Ascending aorta (tissue), 2 donors: ENCODE measurements around the gene UQCRH. TPM values are rescaled to one million over a fixed set of nuclear protein-coding genes. Genes with fewer than 3 reads are reported as not detected.

ENCODE experiments used
- DNase-seq, 2 donors: peaks; one replicate each; pipeline ENCODE4 v3.0.0-alpha.2; 2019; ENCODE audit warnings: low spot score in 2 of 2
- H3K27ac ChIP-seq, 2 donors: fragments of 200-600 bp; sonication (generic); one replicate each; pipeline ENCODE4 v1.5.1; 2016 to 2017; ENCODE audit warnings: mild to moderate bottlenecking in 1 of 2
- H3K27me3 ChIP-seq: fragments of 200-600 bp; sonication (generic); one replicate; pipeline ENCODE4 v1.5.1; 2017
- H3K36me3 ChIP-seq, 2 donors: fragments of 200-600 bp; sonication (generic); one replicate each; pipeline ENCODE4 v1.5.1; 2016
- H3K4me1 ChIP-seq, 2 donors: fragments of 200-600 bp; sonication (generic); one replicate each; pipeline ENCODE4 v1.5.1; 2016 to 2017; ENCODE audit warnings: mild to moderate bottlenecking in 1 of 2
- H3K4me3 ChIP-seq, 2 donors: fragments of 200-600 bp; sonication (generic); one replicate each; pipeline ENCODE4 v1.5.1; 2016 to 2017; ENCODE audit warnings: mild to moderate bottlenecking in 1 of 2
- H3K9me3 ChIP-seq, 2 donors: fragments of 200-600 bp; sonication (generic); one replicate each; pipeline ENCODE4 v1.5.1; 2016
- CTCF ChIP-seq, 3 experiments: fragments of 200-600 bp in 2 of 3; fragments of 450-650 bp in 1 of 3; sonication (generic) in 2 of 3; IDR thresholded peaks; one replicate each; pipeline ENCODE4 v1.5.1; 2016 to 2019; ENCODE audit warnings: antibody characterized with exemption in 3 of 3, mild to moderate bottlenecking in 1 of 3, moderate library complexity in 1 of 3
- intact Hi-C: fragments of 100-400 bp; cut with DNase I; formaldehyde crosslinking; loops from one replicate; pipeline ENCODE4 v1.15.1; 2023
- total RNA-seq: library from RNA; depleted of rRNA; stranded (reverse); fragments of >200 nt; gene quantifications from one replicate; pipeline ENCODE4 v1.1.0, GENCODE V29; 2016

The UQCRH gene
- total RNA-seq = 120 TPM

- peak within 1 kb of the TSS; percentile 98 to 99 for H3K27ac ChIP-seq
- intact Hi-C loops = loop anchor here (1.0 to 10.0 kb wide), 8 partner anchors 37 to 616 kb away; partner anchors contain the start of genes ATPAF1, GPBP1L1, LURAP1 and MOB3C
- H3K4me1 ChIP-seq = peaks cover 15 to 36% of the 10 kb centered on the region in 2 donors
- H3K27me3 ChIP-seq = no peaks in the 10 kb centered on the region
- DNase-seq = peak; percentile 85 to 98
- H3K36me3 ChIP-seq = no peaks in the 10 kb centered on the region
- TF ChIP-seq CTCF (IDR thresholded peaks at IDR 0.05) = no peak
- no peaks in the 10 kb centered on the region for H3K9me3 ChIP-seq
- peak within 1 kb of the TSS; percentile 81 to 84 for H3K4me3 ChIP-seq
Observed at GRCh38 chr1:46303038-46303871, at the start of gene UQCRH, which contains the start of gene LRRC41. Gene UQCRH (plus strand): TSS chr1:46303698. CDS start chr1:46303767, 69 bp downstream. Gene LRRC41 (minus strand): TSS chr1:46303616. CDS start chr1:46303322, 294 bp downstream.

- H3K4me3 ChIP-seq = no peak overlapping the region
- H3K36me3 ChIP-seq = no peaks in the 10 kb centered on the region
- H3K9me3 ChIP-seq = no peaks in the 10 kb centered on the region
- H3K27ac ChIP-seq = no peak overlapping the region
- no peak for DNase-seq
- no peak for TF ChIP-seq CTCF (IDR thresholded peaks at IDR 0.05)
- no peaks in the 10 kb centered on the region for H3K4me1 ChIP-seq
- intact Hi-C loops = no loop called here
- H3K27me3 ChIP-seq = no peaks in the 10 kb centered on the region
Observed at GRCh38 chr1:46254668-46255067, 48.8 kb upstream of the UQCRH start.

DNA sequence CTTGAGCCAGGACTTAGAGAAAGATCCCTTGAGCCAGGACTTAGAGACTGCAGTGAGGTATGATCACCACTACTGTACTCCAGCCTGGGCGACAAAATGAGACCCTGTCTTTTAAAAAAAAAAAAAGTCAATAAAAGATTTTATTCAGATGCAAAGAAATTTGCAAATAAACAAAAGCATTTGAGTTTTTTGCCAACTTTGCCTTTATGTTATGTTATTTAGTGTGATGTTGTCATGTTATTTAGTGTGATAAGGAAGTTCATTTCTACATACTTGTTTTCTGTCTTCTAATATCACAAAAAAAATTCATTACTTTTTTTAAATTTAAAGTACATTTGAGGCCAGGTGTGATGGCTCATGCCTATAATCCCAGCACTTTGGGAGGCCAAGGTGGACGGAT lies 47.0 kb upstream of the UQCRH start:
- Histone ChIP-seq H3K4me3 (no peak overlapping the region), H3K27me3 (no peaks in the 10 kb centered on the region), H3K36me3 (no peaks in the 10 kb centered on the region), H3K4me1 (no peaks in the 10 kb centered on the region), H3K9me3 (no peaks in the 10 kb centered on the region), H3K27ac (no peak overlapping the region)
- no peak for DNase-seq
- TF ChIP-seq CTCF (IDR thresholded peaks at IDR 0.05) = no peak
- intact Hi-C loops = no loop called here

GRCh38 chr1:46262508-46262907 lies 41.0 kb upstream of the UQCRH start:
- Histone ChIP-seq H3K36me3 (no peaks in the 10 kb centered on the region), H3K4me3 (no peak overlapping the region), H3K27me3 (no peaks in the 10 kb centered on the region), H3K27ac (no peak overlapping the region), H3K9me3 (no peaks in the 10 kb centered on the region), H3K4me1 (no peaks in the 10 kb centered on the region)
- intact Hi-C loops = no loop called here
- no peak for TF ChIP-seq CTCF (IDR thresholded peaks at IDR 0.05)
- no peak for DNase-seq

DNA sequence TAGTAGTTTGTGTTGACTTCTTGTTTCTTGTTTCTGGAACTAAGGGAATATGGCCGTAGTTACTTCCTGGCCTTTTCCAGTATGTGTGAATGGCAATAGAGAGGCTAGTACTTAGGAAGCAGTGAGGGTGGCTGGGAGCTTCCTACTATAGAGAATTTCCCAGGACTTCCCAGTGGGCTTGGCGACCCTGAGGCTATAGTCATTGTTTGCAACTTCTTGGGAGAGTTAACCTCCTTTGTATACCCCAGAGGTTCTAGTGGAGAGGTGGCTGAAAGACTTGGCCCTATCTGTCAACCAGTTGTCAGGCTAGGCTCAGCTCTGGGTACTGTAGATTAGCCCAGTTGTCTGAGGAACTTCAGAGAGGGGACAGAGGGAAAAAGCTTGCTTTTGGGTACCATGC lies 40.4 kb upstream of the UQCRH start:
- Histone ChIP-seq H3K27me3 (no peaks in the 10 kb centered on the region), H3K9me3 (no peaks in the 10 kb centered on the region), H3K36me3 (no peaks in the 10 kb centered on the region), H3K27ac (no peak overlapping the region), H3K4me1 (no peaks in the 10 kb centered on the region), H3K4me3 (no peak overlapping the region)
- TF ChIP-seq CTCF (IDR thresholded peaks at IDR 0.05) = no peak
- intact Hi-C loops = no loop called here
- DNase-seq = no peak
